ENCODE results near the gene RNF220. TPM values are rescaled to one million over a fixed set of nuclear protein-coding genes. Genes with fewer than 3 reads are reported as not detected.

The RNF220 gene
- total and polyA plus RNA-seq, 9 donors, result 54.5 to 63.4 (median 56.7) TPM

GRCh38 chr1:44678120-44678519 is 273.1 kb downstream of the RNF220 start:
- Histone ChIP-seq H3K27me3 (ENCODE audit: control insufficient read depth, insufficient read depth, low read length) (no peaks in the 10 kb centered on the region), H3K27ac (ENCODE audit: low read length) (no peak overlapping the region), H3K9me3 (replicated peaks; ENCODE audit: control insufficient read depth, low read depth, low read length) (no peaks in the 10 kb centered on the region), H3K4me3 (ENCODE audit: low read length) (no peak overlapping the region), H3K36me3 (ENCODE audit: control insufficient read depth, insufficient read depth, low read length) (no peaks in the 10 kb centered on the region), H3K4me1 (ENCODE audit: control insufficient read depth, insufficient read depth, low read length) (peaks cover 16% of the 10 kb centered on the region)
- DNase-seq, result no peak
- 90% methylated on average over 2 of the region's 2 CpGs for WGBS (ENCODE audit: insufficient coverage)

GRCh38 chr1:44678626-44679025 is 273.6 kb downstream of the RNF220 start:
- Histone ChIP-seq H3K4me1 (ENCODE audit: control insufficient read depth, insufficient read depth, low read length) (peaks cover 11% of the 10 kb centered on the region), H3K27me3 (ENCODE audit: control insufficient read depth, insufficient read depth, low read length) (no peaks in the 10 kb centered on the region), H3K36me3 (ENCODE audit: control insufficient read depth, insufficient read depth, low read length) (no peaks in the 10 kb centered on the region), H3K4me3 (ENCODE audit: low read length) (no peak overlapping the region), H3K27ac (ENCODE audit: low read length) (no peak overlapping the region), H3K9me3 (replicated peaks; ENCODE audit: control insufficient read depth, low read depth, low read length) (no peaks in the 10 kb centered on the region)
- no peak for DNase-seq
- WGBS (ENCODE audit: insufficient coverage), result no CpG with 5 or more reads among the region's 4 CpGs

GRCh38 chr1:44679468-44679867 is 274.4 kb downstream of the RNF220 start:
- Histone ChIP-seq H3K4me3 (ENCODE audit: low read length) (no peak overlapping the region), H3K9me3 (replicated peaks; ENCODE audit: control insufficient read depth, low read depth, low read length) (no peaks in the 10 kb centered on the region), H3K36me3 (ENCODE audit: control insufficient read depth, insufficient read depth, low read length) (no peaks in the 10 kb centered on the region), H3K4me1 (ENCODE audit: control insufficient read depth, insufficient read depth, low read length) (peaks cover 9% of the 10 kb centered on the region), H3K27ac (ENCODE audit: low read length) (no peak overlapping the region), H3K27me3 (ENCODE audit: control insufficient read depth, insufficient read depth, low read length) (no peaks in the 10 kb centered on the region)
- 77% methylated on average over 3 of the region's 5 CpGs for WGBS (ENCODE audit: insufficient coverage)
- no peak for DNase-seq

- Histone ChIP-seq H3K9me3 (replicated peaks; ENCODE audit: control insufficient read depth, low read depth, low read length) (no peaks in the 10 kb centered on the region), H3K4me1 (ENCODE audit: control insufficient read depth, insufficient read depth, low read length) (no peaks in the 10 kb centered on the region), H3K27ac (ENCODE audit: low read length) (no peak overlapping the region), H3K27me3 (ENCODE audit: control insufficient read depth, insufficient read depth, low read length) (no peaks in the 10 kb centered on the region), H3K4me3 (ENCODE audit: low read length) (no peak overlapping the region), H3K36me3 (ENCODE audit: control insufficient read depth, insufficient read depth, low read length) (no peaks in the 10 kb centered on the region)
- 73% methylated on average over 8 of the region's 14 CpGs for WGBS (ENCODE audit: insufficient coverage)
- DNase-seq, result no peak
Observed at GRCh38 chr1:44681905-44682882, 277.1 kb downstream of the RNF220 start.

GRCh38 chr1:44682883-44683265 is 277.8 kb downstream of the RNF220 start:
- WGBS (ENCODE audit: insufficient coverage), result 85% methylated on average over 3 of the region's 3 CpGs
- H3K36me3 ChIP-seq (ENCODE audit: control insufficient read depth, insufficient read depth, low read length), result no peaks in the 10 kb centered on the region
- no peak for DNase-seq
- no peak overlapping the region for H3K27ac ChIP-seq (ENCODE audit: low read length)
- no peaks in the 10 kb centered on the region for H3K4me1 ChIP-seq (ENCODE audit: control insufficient read depth, insufficient read depth, low read length)
- H3K4me3 ChIP-seq (ENCODE audit: low read length), result no peak overlapping the region
- no peaks in the 10 kb centered on the region for H3K9me3 ChIP-seq (replicated peaks; ENCODE audit: control insufficient read depth, low read depth, low read length)
- no peaks in the 10 kb centered on the region for H3K27me3 ChIP-seq (ENCODE audit: control insufficient read depth, insufficient read depth, low read length)

- 100% methylated on average over 1 of the region's 1 CpG for WGBS (ENCODE audit: insufficient coverage)
Observed at GRCh38 chr1:44684525-44684924, 279.5 kb downstream of the RNF220 start.

GRCh38 chr1:44685218-44685617 is 280.2 kb downstream of the RNF220 start:
- no peak overlapping the region for H3K27ac ChIP-seq (ENCODE audit: low read length)
- no peaks in the 10 kb centered on the region for H3K36me3 ChIP-seq (ENCODE audit: control insufficient read depth, insufficient read depth, low read length)
- H3K4me1 ChIP-seq (ENCODE audit: control insufficient read depth, insufficient read depth, low read length), result no peaks in the 10 kb centered on the region
- H3K27me3 ChIP-seq (ENCODE audit: control insufficient read depth, insufficient read depth, low read length), result no peaks in the 10 kb centered on the region
- H3K4me3 ChIP-seq (ENCODE audit: low read length), result no peak overlapping the region
- no peak for DNase-seq
- 80% methylated on average over 1 of the region's 4 CpGs for WGBS (ENCODE audit: insufficient coverage)
- H3K9me3 ChIP-seq (replicated peaks; ENCODE audit: control insufficient read depth, low read depth, low read length), result no peaks in the 10 kb centered on the region

More at GRCh38 chr1:44684525-44684924, 279.5 kb downstream of the RNF220 start:
- Histone ChIP-seq H3K9me3 (replicated peaks; ENCODE audit: control insufficient read depth, low read depth, low read length) (no peaks in the 10 kb centered on the region), H3K27me3 (ENCODE audit: control insufficient read depth, insufficient read depth, low read length) (no peaks in the 10 kb centered on the region), H3K36me3 (ENCODE audit: control insufficient read depth, insufficient read depth, low read length) (no peaks in the 10 kb centered on the region), H3K4me3 (ENCODE audit: low read length) (no peak overlapping the region), H3K4me1 (ENCODE audit: control insufficient read depth, insufficient read depth, low read length) (no peaks in the 10 kb centered on the region), H3K27ac (ENCODE audit: low read length) (no peak overlapping the region)
- no peak for DNase-seq

GRCh38 chr1:44685881-44686280 is 280.8 kb downstream of the RNF220 start:
- WGBS (ENCODE audit: insufficient coverage), result 0% methylated on average over 1 of the region's 8 CpGs

GRCh38 chr1:44688760-44689446 is 283.8 kb downstream of the RNF220 start:
- Histone ChIP-seq H3K27me3 (ENCODE audit: control insufficient read depth, insufficient read depth, low read length) (no peaks in the 10 kb centered on the region), H3K27ac (ENCODE audit: low read length) (no peak overlapping the region), H3K9me3 (replicated peaks; ENCODE audit: control insufficient read depth, low read depth, low read length) (no peaks in the 10 kb centered on the region), H3K4me1 (ENCODE audit: control insufficient read depth, insufficient read depth, low read length) (no peaks in the 10 kb centered on the region), H3K36me3 (ENCODE audit: control insufficient read depth, insufficient read depth, low read length) (no peaks in the 10 kb centered on the region), H3K4me3 (ENCODE audit: low read length) (no peak overlapping the region)
- no peak for DNase-seq
- WGBS (ENCODE audit: insufficient coverage), result 79% methylated on average over 4 of the region's 12 CpGs

More at GRCh38 chr1:44685881-44686280, 280.8 kb downstream of the RNF220 start:
- Histone ChIP-seq H3K27me3 (ENCODE audit: control insufficient read depth, insufficient read depth, low read length) (no peaks in the 10 kb centered on the region), H3K27ac (ENCODE audit: low read length) (no peak overlapping the region), H3K4me1 (ENCODE audit: control insufficient read depth, insufficient read depth, low read length) (no peaks in the 10 kb centered on the region), H3K36me3 (ENCODE audit: control insufficient read depth, insufficient read depth, low read length) (no peaks in the 10 kb centered on the region), H3K9me3 (replicated peaks; ENCODE audit: control insufficient read depth, low read depth, low read length) (no peaks in the 10 kb centered on the region), H3K4me3 (ENCODE audit: low read length) (no peak overlapping the region)
- peak; percentile 34 for DNase-seq

GRCh38 chr1:44689447-44689765 is 284.4 kb downstream of the RNF220 start:
- H3K27ac ChIP-seq (ENCODE audit: low read length), result no peak overlapping the region
- H3K27me3 ChIP-seq (ENCODE audit: control insufficient read depth, insufficient read depth, low read length), result no peaks in the 10 kb centered on the region
- H3K36me3 ChIP-seq (ENCODE audit: control insufficient read depth, insufficient read depth, low read length), result no peaks in the 10 kb centered on the region
- WGBS (ENCODE audit: insufficient coverage), result 67% methylated on average over 1 of the region's 3 CpGs
- no peak overlapping the region for H3K4me3 ChIP-seq (ENCODE audit: low read length)
- DNase-seq, result no peak
- H3K9me3 ChIP-seq (replicated peaks; ENCODE audit: control insufficient read depth, low read depth, low read length), result no peaks in the 10 kb centered on the region
- H3K4me1 ChIP-seq (ENCODE audit: control insufficient read depth, insufficient read depth, low read length), result no peaks in the 10 kb centered on the region
